ENCODE measurements around the gene TTR. TPM values are rescaled to one million over a fixed set of nuclear protein-coding genes. Genes with fewer than 3 reads are reported as not detected.

The TTR gene
- total and polyA plus RNA-seq, 2 of the 13 experiments (the other 11 are each of a cell fraction or from before 2014, with no cell fraction given): 91.3 to 496 TPM

- H3K4me2 ChIP-seq (ENCODE audit: low read depth, low read length): peak overlapping the region; percentile 43
- WGBS (ENCODE audit: low lambda C conversion rate): 82% methylated on average over 8 of the region's 9 CpGs
- no peak for FAIRE-seq
- H3K9me3 ChIP-seq (ENCODE audit: low read length): no peaks in the 10 kb centered on the region
- H2AFZ ChIP-seq (ENCODE audit: low read length): no peak overlapping the region
- H4K20me1 ChIP-seq (ENCODE audit: insufficient read depth, low read length): no peaks in the 10 kb centered on the region
- H3K27ac ChIP-seq (ENCODE audit: extremely low read length, insufficient read depth, low read length): peak overlapping the region; percentile 57
- intact Hi-C loops (cut with micrococcal nuclease; ENCODE audit: unreplicated experiment): loop anchor here (10.0 kb wide), 1 partner anchor 89 kb away; the partner anchor contains the start of gene B4GALT6
- H3K9ac ChIP-seq (ENCODE audit: insufficient read depth, low read depth, low read length): peak overlapping the region; percentile 42; the same call in 1 of the 2 replicates
- H3K4me3 ChIP-seq (replicated peaks in 1 of 3; ENCODE audit: insufficient read depth in 1 of 3, low read depth in 2 of 3, low read length in 3 of 3): no peak overlapping the region; a peak in 1 of 6 replicates
- peaks cover 2 to 43% of the 10 kb centered on the region in 2 experiments; a peak in 3 of 5 replicates for H3K36me3 ChIP-seq (replicated peaks in 1 of 2; ENCODE audit: control insufficient read depth in 1 of 2, insufficient read depth in 2 of 2, low read length in 2 of 2)
- ChIA-PET POLR2A (interaction anchor here (0.8 to 2.8 kb wide), 5 partner anchors 9 to 30 kb away, joined by 3 to 15 read pairs (median 4); no protein-coding TSS in a partner anchor), CTCF (ENCODE audit: low intra/inter-chr PET ratio, low total read pairs) (no interaction called here)
- ATAC-seq: peak; percentile 28
- no TSS peak for BruUV-seq (replicated peaks)
- H3K27me3 ChIP-seq (ENCODE audit: control insufficient read depth in 1 of 2, insufficient read depth in 2 of 2, low read length in 2 of 2): no peaks in the 10 kb centered on the region
- H3K79me2 ChIP-seq (ENCODE audit: insufficient read depth, low read length): peaks cover 7% of the 10 kb centered on the region
- DNase-seq (ENCODE audit: low spot score): peak; percentile 67
- H3K4me1 ChIP-seq (ENCODE audit: insufficient read depth, low read length): peaks cover 59% of the 10 kb centered on the region
- in situ Hi-C loops (cut with HindIII; ENCODE audit: extremely low pct_ligation_motif_present, low pct_unique_long_range_greater_than_20kb): no loop called here
- TF ChIP-seq FOXA3 (CRISPR knock-in tag; IDR thresholded peaks at IDR 0.05): peak; percentile 33; the same call in 1 of the 2 replicates
- TF ChIP-seq SOX6 (IDR thresholded peaks at IDR 0.05): no peak
- peak; percentile 53; the same call in 1 of the 2 replicates for TF ChIP-seq SOX6 (CRISPR knock-in tag; IDR thresholded peaks at IDR 0.05)
- TF ChIP-seq ZZZ3 (CRISPR knock-in tag; IDR thresholded peaks at IDR 0.05; ENCODE audit: borderline replicate concordance): no peak
- TF ChIP-seq MXD3 (CRISPR knock-in tag; IDR thresholded peaks at IDR 0.05): no peak
- no peak for TF ChIP-seq NRL (CRISPR knock-in tag; IDR thresholded peaks at IDR 0.05; ENCODE audit: borderline replicate concordance)
- TF ChIP-seq CREB3 (CRISPR knock-in tag; IDR thresholded peaks at IDR 0.05): no peak
- TF ChIP-seq TERF1 (CRISPR knock-in tag; IDR thresholded peaks at IDR 0.05): no peak
- TF ChIP-seq ZNF749 (CRISPR knock-in tag; IDR thresholded peaks at IDR 0.05; ENCODE audit: borderline replicate concordance): no peak
- TF ChIP-seq ZBED4 (CRISPR knock-in tag; IDR thresholded peaks at IDR 0.05; ENCODE audit: borderline replicate concordance): no peak
- TF ChIP-seq ATF2 (CRISPR knock-in tag; IDR thresholded peaks at IDR 0.05): no peak
- TF ChIP-seq FOXO4 (CRISPR knock-in tag; conservative IDR thresholded peaks at IDR 0.05): no peak
These were observed 4.6 kb downstream of the TTR start for GRCh38 chr18:31596081-31596872.

All from HepG2 (cell line).